ENCODE measurements around the gene SPDYE3.
"Not testable (repeated sequence)": the region's sequence is repeated elsewhere in the genome, so short reads cannot be mapped to it uniquely, and the experiment has no call there.

The SPDYE3 gene

DNA sequence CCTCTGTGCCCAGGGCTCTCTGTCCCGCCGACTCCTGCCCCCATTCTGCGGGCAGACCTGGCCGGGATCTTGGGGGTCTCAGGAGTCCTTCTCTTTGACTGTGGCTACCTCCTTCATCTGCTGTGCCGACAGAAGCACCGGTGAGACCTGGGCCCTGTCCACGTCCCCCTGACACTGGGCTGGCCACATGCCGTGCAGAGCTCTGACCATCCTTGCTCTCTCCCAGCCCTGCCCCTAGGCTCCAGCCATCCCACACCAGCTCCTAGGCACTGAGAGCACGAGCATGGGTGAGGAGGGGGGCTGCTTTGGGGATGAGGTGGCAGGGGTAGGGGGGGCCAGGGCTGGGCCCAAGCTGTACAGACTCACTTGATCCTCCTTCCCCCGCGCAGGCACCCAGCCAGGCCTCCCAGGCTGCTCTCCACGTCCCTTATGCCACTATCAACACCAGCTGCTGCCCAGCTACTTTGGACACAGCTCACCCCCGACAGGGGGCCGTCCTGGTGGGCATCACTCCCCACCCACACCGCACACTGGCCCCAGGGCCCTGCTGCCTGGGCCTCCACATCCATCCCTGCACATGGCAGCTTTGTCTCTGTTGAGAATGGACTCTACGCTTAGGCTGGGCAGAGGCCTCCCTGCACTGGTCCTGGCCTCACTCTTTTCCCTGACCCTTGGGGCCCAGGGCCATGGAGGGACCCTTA is 45.6 kb downstream of the SPDYE3 start:
- DNase-seq: no peak

- peak in 1 of 2 experiments; percentile 32 for DNase-seq
These were observed 46.3 kb downstream of the SPDYE3 start for GRCh38 chr7:100353685-100354330.

DNA sequence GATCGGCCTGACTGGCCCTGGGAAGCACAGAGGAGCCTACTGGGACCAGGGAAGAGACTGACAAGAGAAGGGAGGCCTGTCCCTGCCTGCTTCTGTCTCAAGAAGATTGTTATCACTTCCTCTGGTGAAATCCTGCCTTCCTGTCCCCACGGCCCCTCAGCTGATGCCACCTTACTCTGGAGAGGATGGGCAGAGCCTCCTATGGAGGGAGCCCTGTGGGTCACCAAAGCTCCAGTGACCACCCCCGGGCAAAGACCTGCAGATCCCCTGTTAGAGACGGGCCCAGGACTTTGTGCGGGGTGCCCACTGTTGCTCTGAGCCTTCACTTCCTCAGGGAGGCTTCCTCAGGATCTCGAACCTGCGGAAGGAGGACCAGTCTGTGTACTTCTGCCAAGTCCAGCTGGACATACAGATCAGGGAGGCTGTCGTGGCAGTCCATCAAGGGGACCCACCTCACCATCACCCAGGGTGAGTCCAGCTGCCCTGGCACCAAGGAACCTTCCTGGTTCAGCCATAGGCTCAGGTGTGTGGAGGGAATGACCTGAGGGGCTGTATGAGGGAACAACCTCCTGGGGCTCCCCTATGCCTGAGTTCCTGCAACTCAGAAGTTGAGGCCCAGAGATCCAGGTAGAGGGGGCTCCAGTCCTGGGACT is 49.0 kb downstream of the SPDYE3 start:
- no peak for DNase-seq

DNA sequence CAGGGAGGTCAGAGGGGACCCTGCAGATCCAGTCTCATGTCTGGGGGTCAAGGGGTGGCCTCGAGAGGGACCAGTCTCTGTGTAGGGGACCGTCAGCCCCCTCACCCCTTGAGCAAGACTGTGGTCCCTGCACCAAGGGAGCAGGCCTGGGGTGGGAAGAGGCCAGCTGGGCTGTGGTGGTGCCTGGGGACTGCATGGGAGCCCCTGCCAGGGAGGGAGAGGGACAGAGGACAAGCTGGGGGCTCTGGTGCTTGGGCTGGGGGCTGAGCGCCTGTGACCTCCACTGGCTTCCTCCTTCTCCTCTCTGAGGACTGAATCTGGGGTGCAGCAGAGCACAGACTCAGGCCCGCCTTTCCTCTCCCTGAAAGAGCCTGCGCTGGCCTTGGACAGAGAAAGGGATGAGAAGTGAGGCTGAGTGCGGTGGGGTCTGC is 49.6 kb downstream of the SPDYE3 start:
- DNase-seq: no peak

GRCh38 chr7:100358027-100358856 is 50.7 kb downstream of the SPDYE3 start, which contains the start of gene PILRB:
TSS of gene PILRB (plus strand) at chr7:100358117. CDS start at chr7:100358303, 186 bp downstream.
- DNase-seq: no peak

DNA sequence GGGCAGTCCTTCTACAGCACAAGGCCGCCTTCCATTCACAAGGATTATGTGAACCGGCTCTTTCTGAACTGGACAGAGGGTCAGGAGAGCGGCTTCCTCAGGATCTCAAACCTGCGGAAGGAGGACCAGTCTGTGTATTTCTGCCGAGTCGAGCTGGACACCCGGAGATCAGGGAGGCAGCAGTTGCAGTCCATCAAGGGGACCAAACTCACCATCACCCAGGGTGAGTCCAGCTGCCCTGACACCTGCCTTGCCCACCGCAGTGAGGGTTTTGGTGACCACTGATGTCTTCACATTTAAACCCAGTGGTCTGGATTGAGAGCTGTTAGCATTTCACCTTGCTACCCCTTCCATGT is 51.3 kb downstream of the SPDYE3 start:
- no peak for DNase-seq

- no peak for DNase-seq
These were observed 52.8 kb downstream of the SPDYE3 start for GRCh38 chr7:100360135-100360854.

GRCh38 chr7:100363098-100363497 is 55.6 kb downstream of the SPDYE3 start:
- DNase-seq: no peak

GRCh38 chr7:100363797-100364196 is 56.3 kb downstream of the SPDYE3 start:
- not testable (repeated sequence) for DNase-seq

DNA sequence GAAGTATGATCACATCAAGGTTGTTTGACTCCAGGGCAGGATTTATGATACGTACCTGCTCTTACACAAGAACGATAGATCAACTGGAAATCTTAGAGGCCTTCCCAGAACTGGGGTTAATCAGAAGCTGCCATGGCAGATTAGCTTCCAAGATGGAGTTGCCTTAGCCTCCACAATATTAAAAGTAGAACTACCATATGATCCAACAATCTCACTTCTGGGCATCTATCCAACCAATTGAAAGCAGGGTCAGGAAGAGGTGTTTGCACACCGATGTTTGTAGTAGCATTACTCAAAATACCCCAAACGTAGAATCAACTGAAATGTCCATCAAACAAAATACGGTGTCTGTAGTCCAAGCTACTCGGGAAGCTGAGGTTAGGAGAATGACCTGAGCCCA is 57.0 kb downstream of the SPDYE3 start:
- no peak for DNase-seq

DNA sequence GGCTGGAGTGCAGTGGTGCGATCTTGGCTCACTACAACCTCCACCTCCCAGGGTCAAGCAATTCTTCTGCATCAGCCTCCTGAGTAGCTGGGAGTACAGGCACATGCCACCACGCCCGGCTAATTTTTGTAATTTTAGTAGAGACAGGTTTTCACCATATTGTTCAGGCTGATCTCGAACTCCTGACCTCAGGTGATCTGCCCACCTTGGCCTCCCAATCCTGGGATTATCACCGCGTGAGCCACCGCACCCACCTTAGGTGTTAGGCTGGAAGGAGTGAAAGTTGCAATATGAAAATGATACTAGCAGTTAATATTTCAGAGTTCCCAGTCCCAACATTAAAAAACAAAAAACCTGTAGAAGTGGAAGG is 58.5 kb downstream of the SPDYE3 start:
- DNase-seq: not testable (repeated sequence)

GRCh38 chr7:100366411-100367250 is 59.1 kb downstream of the SPDYE3 start:
- peak; percentile 31 to 48 for DNase-seq

DNA sequence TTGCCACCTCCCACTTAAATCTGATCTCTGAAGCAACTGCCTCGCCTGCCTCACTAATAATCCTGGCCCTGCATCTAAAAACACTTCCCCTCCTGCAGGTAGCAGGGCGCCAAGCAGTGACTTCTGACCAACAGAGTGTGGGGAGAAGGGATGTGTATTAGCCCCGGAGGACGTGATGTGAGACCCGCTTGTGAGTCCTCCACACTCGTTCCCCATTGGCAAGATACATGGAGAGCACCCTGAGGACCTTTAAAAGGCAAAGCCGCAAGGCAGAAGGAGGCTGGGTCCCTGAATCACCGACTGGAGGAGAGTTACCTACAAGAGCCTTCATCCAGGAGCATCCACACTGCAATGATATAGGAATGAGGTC is 59.7 kb downstream of the SPDYE3 start:
- no peak for DNase-seq

DNA sequence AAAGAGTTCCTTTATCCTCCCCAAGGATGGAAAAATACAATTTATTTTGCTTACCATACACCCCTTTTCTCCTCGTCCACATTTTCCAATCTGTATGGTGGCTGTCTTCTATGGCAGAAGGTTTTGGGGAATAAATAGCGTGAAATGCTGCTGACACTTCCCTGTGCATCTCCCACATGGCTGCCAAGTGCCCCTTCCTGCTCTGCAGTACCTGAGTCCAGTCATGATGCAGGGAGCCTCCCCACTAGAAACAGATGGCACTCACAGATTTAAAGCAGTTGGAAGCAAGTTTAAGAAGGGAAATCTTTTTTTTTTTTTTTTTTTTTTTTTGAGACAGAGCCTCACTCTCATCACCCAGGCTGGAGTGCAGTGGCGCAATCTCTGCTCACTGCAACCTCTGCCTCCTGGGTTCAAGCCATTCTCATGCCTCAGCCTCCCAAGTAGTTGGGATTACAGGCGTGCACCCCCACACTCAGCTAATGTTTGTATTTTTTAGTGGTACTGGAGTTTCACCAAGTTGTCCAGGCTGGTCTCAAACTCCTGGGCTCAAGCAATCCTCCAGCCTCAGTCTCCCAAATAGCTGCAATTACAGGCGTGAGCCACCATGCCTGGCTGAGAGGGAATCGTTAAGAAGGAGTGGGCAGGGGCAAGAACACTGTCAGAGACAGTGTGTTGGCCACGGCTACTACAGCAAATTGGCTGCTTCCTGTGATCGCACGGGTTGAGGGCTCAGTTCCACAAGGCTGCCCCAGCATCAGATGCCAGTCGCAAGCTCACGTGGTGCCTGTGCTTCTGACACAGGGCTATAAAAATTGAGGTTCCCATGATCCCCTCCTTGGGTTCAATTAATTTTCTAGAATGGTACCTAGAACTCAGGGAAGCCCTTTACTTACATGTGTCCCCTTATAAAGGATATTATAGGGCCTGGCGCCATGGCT is 60.4 kb downstream of the SPDYE3 start:
- no peak for DNase-seq

GRCh38 chr7:100369105-100369504 is 61.6 kb downstream of the SPDYE3 start:
- no peak for DNase-seq

DNA sequence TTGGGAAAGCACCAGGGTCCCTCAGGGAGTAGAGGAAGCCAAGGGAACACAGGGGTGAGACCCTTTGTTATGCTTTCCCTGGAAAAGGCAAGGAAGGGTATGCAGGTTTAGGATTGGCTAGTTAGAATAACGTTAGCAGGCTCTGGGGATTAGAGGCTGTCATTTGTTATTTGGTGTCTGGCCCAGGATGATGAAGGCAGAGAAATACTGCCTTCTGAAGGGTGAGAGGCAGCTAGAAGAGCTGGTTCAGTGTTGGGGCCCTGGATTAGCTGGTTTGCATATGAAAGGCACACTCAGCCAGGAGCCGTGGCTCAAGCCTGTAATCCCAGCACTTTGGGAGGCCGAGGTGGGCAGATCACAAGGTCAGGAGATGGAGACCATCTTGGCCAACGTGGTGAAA is 62.8 kb downstream of the SPDYE3 start:
- DNase-seq: no peak

GRCh38 chr7:100370746-100371145 is 63.2 kb downstream of the SPDYE3 start:
- no peak for DNase-seq

DNA sequence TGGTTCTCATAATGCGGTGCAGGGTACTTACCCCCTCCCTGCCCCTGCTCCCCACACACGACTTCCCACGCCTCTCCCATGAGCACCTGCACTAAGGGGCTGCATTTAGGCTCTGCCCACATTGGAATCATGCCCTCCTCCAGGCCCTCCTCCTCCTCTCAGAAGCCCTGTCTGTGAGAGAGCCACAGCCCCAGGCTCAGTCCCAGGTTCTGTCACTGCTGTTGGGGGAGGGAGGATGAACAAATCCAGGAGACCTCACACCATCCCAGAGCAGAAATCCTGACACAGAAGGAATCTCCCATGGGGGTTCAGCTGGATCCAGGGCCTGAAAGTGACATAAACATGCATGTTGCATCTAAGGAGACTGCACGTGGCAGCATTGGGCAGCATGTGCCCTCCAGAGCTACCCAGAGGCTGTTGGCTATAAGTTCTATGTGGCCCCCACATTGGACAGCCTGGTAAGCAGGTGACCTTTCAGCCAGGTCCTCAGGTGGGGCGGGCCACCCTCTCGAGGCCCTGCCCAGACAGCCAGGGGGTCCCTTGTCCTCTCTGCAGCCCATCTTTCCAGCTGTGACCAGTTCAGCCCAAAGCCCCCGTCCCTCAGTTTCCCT is 64.2 kb downstream of the SPDYE3 start:
- DNase-seq: no peak
